Chondrocyte (in vitro differentiated cells): ENCODE measurements around the gene PDZD2. TPM values are rescaled to one million over a fixed set of nuclear protein-coding genes. Genes with fewer than 3 reads are reported as not detected.
"Not testable (repeated sequence)": the region's sequence is repeated elsewhere in the genome, so short reads cannot be mapped to it uniquely, and the experiment has no call there.

Source experiments
- DNase-seq: peaks from one replicate; pipeline ENCODE4 v3.0.0; 2021; ENCODE audit warnings: mixed read lengths, low spot score
- H3K27ac Mint-ChIP-seq: one replicate; pipeline ENCODE4 v1.8.0; 2021; ENCODE audit warnings: mild to moderate bottlenecking, moderate library complexity, mixed read lengths; ENCODE audit not compliant: unreplicated experiment
- H3K27me3 Mint-ChIP-seq: 2 replicates; pipeline ENCODE4 v1.8.0; 2021; ENCODE audit warnings: low read depth, mixed read lengths
- H3K36me3 Mint-ChIP-seq: 2 replicates; pipeline ENCODE4 v1.8.0; 2021; ENCODE audit warnings: low read depth, mixed read lengths
- H3K4me1 Mint-ChIP-seq: 2 replicates; pipeline ENCODE4 v1.8.0; 2021; ENCODE audit warnings: low read depth, mild to moderate bottlenecking, mixed read lengths
- H3K4me3 Mint-ChIP-seq: one replicate; pipeline ENCODE4 v1.8.0; 2021; ENCODE audit warnings: mild to moderate bottlenecking, moderate library complexity, mixed read lengths; ENCODE audit not compliant: unreplicated experiment
- H3K9me3 Mint-ChIP-seq: 2 replicates; pipeline ENCODE4 v1.8.0; 2021; ENCODE audit warnings: low read depth, mixed read lengths
- total RNA-seq: library from RNA; stranded (reverse); gene quantifications from 3 replicates; pipeline ENCODE4 v1.2.1, GENCODE V29; 2021
- TF ChIP-seq, protein P1 (sequence below): fragments of 200-600 bp; sonication (generic); IDR thresholded peaks from 2 replicates; pipeline ENCODE4 v1.5.0; 2021; ENCODE audit warnings: antibody characterized with exemption, mild to moderate bottlenecking, moderate library complexity

The PDZD2 gene
- total RNA-seq, 1 donor from 2014 or later: 30.9 TPM

DNA sequence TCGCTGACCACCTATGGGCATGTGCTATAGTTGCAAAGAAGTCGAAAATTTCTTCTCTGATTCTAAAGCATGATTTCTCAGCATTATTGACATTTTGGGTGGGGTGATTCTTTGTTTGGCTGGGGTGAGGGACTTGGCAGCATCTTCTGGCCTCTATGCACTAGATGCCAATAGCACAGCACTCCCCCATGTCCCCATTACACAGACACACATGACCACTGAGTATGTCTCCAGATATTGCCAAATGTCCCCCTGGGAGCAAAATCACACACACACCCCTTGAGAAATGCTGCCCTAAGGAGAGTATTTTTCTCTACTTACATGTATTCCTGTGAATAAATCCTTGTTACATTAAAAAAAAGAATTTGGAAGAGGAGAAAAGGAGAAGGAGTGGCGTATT lies 89.1 kb downstream of the PDZD2 start:
- no peaks in the 10 kb centered on the region for H3K4me1 Mint-ChIP-seq
- no peaks in the 10 kb centered on the region for H3K27me3 Mint-ChIP-seq
- no peak overlapping the region for H3K27ac Mint-ChIP-seq
- H3K36me3 Mint-ChIP-seq: no peaks in the 10 kb centered on the region
- H3K9me3 Mint-ChIP-seq: no peaks in the 10 kb centered on the region
- no peak for DNase-seq
- TF ChIP-seq, protein P1, sequence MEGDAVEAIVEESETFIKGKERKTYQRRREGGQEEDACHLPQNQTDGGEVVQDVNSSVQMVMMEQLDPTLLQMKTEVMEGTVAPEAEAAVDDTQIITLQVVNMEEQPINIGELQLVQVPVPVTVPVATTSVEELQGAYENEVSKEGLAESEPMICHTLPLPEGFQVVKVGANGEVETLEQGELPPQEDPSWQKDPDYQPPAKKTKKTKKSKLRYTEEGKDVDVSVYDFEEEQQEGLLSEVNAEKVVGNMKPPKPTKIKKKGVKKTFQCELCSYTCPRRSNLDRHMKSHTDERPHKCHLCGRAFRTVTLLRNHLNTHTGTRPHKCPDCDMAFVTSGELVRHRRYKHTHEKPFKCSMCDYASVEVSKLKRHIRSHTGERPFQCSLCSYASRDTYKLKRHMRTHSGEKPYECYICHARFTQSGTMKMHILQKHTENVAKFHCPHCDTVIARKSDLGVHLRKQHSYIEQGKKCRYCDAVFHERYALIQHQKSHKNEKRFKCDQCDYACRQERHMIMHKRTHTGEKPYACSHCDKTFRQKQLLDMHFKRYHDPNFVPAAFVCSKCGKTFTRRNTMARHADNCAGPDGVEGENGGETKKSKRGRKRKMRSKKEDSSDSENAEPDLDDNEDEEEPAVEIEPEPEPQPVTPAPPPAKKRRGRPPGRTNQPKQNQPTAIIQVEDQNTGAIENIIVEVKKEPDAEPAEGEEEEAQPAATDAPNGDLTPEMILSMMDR: no peak
- H3K4me3 Mint-ChIP-seq: no peak overlapping the region

DNA sequence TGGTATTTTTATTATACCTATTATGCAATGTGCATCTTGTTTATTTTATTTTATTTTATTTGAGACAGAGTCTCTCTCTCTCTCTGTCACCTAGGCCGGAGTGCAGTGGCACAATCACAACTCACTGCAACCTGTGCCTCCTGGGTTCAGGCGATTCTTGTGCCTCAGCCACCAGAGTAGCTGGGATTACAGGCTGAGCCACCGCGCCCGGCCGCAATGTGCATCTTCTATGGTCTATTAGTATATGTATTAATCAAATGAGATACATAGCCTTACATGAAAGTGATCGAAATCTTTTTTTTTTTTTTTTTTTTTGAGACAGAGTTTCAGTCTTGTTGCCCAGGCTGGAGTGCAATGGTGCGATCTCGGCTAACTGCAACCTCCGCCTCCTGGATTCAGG lies 89.9 kb downstream of the PDZD2 start:
- DNase-seq, H3K4me1 Mint-ChIP-seq, H3K27ac Mint-ChIP-seq, H3K9me3 Mint-ChIP-seq, H3K4me3 Mint-ChIP-seq, H3K36me3 Mint-ChIP-seq, H3K27me3 Mint-ChIP-seq: not testable (repeated sequence)

DNA sequence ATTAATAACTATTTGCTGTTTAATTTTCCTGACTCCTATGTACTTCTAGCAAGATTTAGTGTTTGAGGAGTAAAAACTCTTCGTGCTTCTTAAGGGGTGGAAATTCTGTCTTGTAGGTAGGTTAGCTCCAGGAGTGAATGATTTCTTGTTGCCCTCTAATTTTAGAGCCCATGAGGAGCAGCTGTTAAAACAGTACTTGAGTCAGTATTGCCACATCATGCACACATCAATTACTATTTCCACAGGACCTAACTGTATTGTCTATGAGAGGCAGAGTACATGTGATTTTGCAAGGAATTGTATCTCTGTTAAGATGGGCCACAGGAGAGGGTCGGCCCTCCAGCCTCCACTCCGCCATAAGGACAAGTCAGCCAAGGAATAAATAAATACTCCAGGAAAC lies 91.2 kb downstream of the PDZD2 start:
- peaks cover 7% of the 10 kb centered on the region for H3K27me3 Mint-ChIP-seq
- no peak overlapping the region for H3K27ac Mint-ChIP-seq
- no peaks in the 10 kb centered on the region for H3K9me3 Mint-ChIP-seq
- no peaks in the 10 kb centered on the region for H3K36me3 Mint-ChIP-seq
- TF ChIP-seq, protein P1: no peak
- no peak overlapping the region for H3K4me3 Mint-ChIP-seq
- H3K4me1 Mint-ChIP-seq: no peaks in the 10 kb centered on the region
- DNase-seq: no peak

DNA sequence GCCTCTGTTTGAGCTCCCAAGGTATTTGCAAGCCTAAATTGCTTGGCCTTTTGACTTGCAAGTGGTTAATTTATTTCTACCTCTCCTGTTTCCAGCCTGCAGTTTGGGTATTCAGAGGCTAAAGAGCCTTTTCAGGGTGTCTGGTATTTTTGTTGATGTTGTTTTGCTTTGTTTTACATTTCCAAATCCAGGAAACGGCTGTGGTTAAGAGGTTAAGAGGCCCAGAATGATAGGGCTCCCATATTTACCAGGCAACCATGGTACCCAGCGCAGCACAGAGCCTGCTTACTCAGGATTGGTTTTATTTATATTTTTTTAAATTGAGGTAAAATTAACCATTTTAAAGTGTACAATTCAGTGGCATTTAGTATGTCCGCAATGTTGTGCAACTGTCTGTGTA lies 92.1 kb downstream of the PDZD2 start:
- Mint-ChIP-seq H3K27me3 (peaks cover 7% of the 10 kb centered on the region), H3K27ac (no peak overlapping the region), H3K36me3 (no peaks in the 10 kb centered on the region), H3K4me1 (no peaks in the 10 kb centered on the region), H3K9me3 (no peaks in the 10 kb centered on the region), H3K4me3 (no peak overlapping the region)
- DNase-seq: no peak
- TF ChIP-seq, protein P1: no peak

DNA sequence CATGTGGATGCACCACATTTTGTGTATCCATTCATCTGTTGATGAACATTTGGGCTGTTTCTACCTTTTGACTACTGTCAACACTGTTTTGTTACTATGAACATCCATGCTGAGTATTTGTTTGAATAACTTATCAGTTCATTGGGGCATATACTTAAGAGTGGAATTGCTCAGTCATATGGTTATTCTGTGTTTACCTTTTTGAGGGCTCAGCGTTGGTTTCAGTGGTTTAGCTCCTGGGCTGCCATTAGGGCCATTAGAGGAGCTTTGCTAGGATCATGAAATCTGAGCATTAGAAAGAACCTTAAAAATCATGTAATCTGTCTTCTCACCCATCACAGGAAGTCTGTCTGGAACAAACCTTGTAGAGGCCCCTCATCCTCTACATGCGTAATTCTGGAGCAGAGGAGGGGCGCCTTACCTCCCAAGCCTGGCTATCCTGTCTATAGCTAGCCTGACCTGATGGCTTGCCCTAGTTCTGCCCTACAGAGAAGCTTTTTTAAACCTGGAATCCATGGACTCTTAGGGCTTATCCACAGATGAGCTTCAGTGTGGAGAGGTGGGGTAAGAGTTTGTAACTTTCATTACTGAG lies 92.9 kb downstream of the PDZD2 start:
- no peaks in the 10 kb centered on the region for H3K9me3 Mint-ChIP-seq
- H3K27me3 Mint-ChIP-seq: peaks cover 7% of the 10 kb centered on the region
- H3K4me3 Mint-ChIP-seq: no peak overlapping the region
- H3K4me1 Mint-ChIP-seq: no peaks in the 10 kb centered on the region
- TF ChIP-seq, protein P1: no peak
- no peaks in the 10 kb centered on the region for H3K36me3 Mint-ChIP-seq
- H3K27ac Mint-ChIP-seq: no peak overlapping the region
- no peak for DNase-seq

DNA sequence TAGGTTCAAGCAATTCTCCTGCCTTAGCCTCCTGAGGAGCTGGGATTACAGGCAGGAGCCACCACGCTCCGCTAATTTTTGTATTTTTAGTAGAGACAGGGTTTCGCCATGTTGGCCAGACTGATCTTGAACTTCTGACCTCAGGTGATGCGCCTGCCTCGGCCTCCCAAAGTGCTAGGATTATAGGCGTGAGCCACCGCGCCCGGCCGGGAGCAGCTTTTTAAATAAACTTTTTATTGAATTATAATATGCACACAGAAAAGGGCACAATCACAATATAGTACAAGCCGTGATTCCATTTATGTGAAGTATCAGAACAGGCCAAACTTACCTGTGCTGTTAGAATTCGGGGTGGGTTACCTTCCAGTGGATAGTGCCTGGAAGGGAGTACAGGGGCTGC lies 93.9 kb downstream of the PDZD2 start:
- not testable (repeated sequence) for H3K4me3 Mint-ChIP-seq, H3K9me3 Mint-ChIP-seq, H3K4me1 Mint-ChIP-seq

More for the DNA sequence above, 93.9 kb downstream of the PDZD2 start:
- H3K36me3 Mint-ChIP-seq, H3K27ac Mint-ChIP-seq, DNase-seq, H3K27me3 Mint-ChIP-seq: not testable (repeated sequence)
